HuH-7.5 (cell line): ENCODE measurements around the gene MED28.
A peak's percentile ranks its signal among the peaks of the same experiment; 100 is the strongest.
"Not testable (repeated sequence)": the region's sequence is repeated elsewhere in the genome, so short reads cannot be mapped to it uniquely, and the experiment has no call there.

Experiments
- DNase-seq: peaks from one replicate; pipeline ENCODE4 v3.0.0; 2011; ENCODE audit warnings: low spot score

Gene MED28

DNA sequence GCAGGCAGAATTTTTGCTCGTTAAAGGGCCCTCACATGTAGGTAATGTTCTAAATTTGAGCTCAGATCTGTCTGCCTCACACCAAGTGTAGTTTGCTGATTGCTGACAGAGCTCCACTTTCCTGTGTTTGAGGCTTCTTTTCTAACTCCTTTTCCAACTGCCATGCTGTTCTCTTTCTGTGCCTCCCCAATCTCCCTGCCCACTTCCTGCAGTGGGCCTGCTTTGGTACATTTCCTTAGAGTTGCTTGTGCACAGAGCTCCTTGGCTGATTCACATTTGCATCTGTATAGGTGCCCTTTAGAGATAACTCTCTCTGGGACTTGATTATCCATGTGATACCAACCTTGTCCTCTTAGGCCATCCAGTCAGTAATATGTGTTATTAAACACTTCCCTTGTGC lies 4.5 kb downstream of the MED28 start:
- DNase-seq, result no peak

DNA sequence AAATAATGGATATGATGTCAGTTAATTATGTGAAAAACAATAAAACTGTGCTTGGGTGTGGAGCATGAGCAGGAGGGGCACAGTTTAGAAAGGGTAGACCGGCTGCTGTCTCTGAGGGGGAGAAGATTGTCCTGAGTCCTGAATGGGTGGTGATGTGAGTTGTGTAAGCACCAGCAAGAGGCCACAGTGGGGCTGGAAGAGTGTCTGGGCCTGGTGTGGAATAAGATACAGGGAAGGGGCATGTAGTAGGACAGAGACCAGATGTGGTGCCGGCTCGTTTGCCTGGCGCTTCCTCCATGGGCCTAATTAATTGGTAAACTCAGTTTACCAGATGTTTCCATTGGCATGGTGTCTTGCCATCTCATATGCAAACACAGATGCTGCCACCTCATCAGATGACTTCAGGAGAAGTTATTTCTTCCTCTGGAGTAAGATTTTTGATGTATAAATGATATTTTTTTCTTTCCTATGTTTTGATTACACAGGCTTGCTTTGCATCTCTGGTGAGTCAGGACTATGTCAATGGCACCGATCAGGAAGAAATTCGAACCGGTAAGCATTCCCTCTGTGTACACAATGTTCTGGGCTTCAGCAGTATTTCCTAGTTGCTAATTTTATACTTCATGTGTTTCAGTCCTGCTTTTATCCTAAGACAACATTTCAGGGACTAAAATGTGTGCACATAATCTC lies 5.1 kb downstream of the MED28 start:
- DNase-seq, result no peak

DNA sequence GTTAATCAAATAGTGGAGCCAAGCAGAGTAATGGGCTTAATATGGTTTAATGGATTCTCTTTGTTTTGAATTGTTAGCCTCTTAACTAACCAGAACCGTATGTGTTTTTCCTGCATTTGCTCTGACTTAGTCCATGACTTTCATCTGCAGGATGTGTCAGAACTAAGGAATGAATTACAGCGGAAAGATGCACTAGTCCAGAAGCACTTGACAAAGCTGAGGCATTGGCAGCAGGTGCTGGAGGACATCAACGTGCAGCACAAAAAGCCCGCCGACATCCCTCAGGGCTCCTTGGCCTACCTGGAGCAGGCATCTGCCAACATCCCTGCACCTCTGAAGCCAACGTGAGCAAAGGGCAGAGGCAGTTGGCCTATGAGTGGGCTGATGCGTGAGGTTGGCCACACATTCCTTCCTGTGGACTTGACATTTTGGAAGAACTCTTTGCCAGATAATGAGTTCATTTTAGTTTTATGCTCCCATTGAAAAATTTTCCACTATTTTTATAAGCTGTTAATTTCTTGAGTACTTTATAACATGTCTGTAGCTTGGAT lies 9.1 kb downstream of the MED28 start:
- DNase-seq, result no peak

DNA sequence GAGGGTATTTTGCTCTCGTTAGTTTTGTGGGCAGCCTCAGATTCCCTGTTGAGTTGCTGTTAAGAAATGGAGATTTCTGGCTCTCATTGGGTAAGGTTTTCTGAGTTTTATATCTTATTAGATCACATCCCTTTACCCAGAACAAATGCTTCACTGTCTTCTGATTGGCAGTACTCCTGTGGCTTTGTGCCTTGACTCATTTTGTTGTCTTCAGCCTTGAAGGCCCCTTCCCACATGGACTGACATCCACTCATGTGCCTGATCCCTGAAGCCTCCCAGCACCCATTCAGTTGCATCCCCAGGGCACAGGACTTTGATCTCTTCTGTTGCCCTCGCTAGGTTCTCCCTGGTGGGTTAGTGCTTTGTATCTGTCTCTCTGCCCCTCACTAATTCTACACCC lies 10.4 kb downstream of the MED28 start:
- no peak for DNase-seq

DNA sequence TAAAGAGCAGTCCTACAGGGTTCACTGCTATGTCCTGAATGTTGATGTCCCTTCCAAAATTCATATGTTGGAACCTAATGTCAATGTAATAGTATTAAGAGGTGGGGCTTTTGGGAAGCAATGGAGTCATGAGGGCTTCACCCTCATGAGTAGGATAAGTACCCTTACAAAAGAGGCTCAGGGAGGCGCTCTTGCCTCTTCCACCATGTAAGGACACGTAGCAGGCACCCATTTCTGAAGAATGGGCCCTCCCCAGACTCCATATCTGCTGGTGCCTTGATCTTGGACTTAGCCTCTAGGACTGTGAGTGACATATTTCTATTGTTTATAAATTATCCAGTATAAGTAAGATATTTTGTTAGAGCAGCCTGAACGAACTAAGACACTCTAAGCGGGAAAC lies 15.8 kb downstream of the MED28 start:
- DNase-seq, result no peak

DNA sequence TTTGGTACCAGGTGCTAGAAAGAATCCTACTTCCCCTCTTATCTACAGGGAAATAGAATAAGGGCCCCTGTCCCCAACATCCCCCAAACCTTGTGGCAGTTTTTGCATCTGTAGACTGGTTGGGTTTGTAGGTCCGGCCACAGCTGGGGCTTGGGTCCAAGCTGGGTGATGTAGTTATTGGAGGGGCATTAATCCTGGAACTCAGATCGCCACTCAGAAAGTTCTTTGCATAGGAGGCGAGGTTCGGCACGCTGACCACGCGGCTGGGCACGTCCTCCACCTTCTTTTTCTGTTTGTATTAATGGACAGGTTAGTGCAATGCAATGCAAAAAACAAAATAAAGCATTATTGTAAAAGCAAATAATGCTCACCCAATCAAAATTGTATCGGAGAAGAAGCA lies 19.2 kb downstream of the MED28 start:
- DNase-seq, result no peak

DNA sequence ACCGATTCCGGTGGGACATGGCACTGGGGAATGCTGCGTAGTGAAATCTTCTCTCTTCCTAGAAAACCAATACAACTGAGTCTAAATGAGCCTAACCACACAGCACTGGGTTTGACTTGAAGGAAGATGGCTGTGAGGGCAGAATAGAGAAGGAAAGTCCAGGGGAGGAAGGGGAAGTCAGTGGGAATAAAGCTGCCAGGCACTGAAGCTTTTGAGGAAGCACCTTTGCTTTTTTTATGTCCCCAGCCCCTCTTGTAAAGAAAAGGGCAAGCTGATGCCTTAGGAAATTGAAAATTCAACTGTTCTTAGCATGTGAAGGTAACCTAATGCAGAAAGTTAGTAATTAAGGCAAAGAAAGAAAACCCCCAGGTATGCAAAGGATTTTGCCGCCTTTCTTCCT lies 20.6 kb downstream of the MED28 start:
- no peak for DNase-seq

DNA sequence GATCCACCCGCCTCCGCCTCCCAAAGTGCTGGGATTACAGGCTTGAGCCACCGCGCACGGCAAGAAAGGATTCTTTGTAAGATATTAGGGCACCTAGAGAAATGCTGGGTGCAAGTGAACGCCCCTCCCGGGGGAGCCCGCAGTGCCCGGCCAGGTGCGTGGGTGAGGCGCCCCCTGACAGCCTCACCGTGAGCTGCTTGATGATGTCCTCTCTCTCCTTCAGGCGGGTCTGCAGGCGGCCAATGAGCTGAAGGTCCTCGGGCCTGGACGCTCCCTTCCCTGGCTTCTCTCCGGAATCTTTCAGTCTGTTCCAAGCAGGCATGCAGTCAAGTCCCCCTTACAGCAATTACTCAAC lies 21.9 kb downstream of the MED28 start:
- DNase-seq, result no peak

DNA sequence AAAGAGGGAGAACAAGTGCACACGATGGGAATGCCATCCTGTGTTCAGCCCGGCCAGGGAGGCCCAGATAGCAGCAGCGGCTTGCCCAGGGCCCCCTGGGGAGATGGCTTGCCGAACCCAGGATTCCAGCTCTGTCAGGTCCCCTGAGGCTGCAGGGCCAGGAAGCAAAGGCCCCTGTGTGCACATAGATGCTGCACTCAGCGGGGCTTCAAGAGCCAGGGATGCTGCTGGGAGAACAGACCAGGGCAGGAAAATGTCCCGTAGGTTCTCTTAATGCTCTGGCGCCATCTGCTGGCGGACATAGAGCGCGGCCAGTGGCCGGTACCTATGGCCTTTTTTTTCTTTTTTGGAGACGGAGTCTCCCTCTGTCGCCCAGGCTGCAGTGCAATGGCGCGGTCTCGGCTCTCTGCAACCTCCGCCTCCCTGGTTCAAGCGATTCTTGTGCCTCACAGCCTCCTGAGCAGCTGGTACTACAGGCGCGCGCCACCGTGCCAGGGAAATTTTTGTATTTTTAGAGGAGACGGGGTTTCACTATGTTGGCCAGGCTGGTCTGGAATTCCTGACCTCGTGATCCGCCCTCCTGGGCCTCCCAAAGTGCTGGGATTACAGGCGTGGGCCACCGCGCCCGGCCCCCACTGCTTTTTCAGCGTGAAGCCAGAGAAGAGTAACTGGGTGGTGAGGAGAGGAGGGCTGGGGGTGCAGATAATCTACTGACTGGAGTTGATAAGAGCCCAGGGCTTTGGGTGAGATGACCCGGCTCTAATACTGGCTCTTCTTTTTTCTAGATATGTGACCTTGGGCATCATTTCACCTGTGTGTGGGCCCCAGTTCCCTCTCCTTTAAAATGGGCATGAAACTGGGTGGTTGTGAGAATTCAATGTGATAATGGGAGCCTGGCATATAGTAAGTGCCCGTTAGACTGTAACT lies 22.5 kb downstream of the MED28 start:
- peak; percentile 92 for DNase-seq

DNA sequence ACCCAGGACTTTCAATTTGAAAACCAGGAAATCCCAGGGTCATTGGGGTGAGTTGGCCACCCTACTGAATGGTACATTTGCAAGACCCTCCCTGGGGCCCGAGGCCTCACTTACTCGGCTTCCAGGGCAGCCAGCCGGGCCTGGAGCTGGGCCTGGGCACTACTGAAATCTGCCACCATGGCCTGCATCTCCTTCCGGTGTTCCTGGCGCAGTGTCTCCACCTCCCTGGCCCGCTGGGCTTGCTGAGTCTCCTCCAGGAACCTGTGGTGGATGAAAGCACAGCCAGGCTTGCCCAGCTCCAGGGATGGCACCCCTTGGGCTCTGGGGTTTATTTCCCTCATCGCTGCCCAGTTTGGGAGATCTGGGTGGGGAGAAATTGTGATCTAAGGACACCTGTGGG lies 24.7 kb downstream of the MED28 start:
- DNase-seq, result no peak

DNA sequence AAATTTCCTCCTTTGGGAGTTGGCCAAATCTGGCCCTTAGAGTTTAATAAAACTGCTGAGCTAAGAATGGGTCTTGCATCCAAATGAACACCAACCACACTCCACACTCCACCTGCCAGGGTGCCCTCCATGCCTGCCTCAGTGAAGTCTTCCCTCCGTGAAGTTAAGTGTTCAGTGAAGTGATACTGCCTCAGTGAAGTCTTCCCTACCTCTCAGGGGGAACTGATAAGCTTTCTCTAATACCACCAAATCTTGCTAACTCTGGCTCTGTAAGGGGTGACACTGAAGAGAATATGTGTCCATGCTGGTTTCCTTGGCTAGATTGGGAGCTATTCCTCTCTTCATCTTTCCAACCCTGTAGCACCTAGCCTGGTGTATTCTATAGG lies 27.9 kb downstream of the MED28 start:
- DNase-seq, result no peak

DNA sequence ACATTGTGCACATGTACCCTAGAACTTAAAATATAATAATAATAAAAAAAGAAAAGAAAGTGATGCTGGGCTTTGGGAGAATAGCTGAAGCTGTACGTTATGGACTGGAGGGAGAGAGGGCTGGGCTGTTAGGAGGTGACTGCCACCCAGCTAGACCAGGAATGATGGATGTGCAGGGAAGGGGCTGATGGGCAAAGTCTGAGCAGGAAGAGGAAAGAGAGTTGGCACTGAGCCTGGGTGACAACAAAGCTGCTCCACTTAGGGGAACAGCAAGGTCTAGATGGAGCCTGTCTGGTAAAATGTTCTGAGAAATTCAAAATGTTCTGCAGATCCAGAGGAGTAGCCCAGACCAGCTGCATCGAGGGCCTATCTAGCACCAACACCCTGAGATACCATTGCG lies 32.3 kb downstream of the MED28 start:
- DNase-seq, result no peak

DNA sequence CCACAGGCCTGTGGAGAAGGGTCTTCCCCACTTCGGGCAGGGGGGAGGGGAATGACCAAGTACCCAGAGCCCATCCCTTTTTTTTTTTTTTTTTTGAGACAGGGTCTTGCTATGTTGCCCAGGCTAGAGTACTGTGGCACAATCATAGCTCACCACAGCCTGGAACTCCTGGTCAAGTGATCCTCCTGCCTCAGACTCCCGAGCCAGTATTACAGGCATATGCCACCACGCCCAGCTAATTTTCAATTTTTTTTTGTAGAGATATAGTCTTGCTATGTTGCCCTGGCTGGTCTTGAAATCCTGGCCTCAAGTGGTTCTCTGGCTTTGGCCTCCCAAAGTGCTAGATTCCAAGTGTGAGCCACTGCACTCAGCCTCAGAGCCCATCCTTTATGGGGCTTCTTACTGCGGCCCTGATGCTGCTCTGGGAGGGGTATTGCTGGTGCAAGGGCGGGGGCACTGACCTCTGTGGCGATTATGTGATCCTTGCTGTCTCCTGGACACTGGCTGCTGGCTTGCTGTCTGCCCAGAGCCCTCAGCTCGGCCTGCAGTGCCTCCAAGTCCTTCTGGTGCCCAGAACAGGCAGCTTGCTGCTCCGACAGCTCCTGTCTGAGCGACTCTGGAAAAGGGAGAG lies 32.9 kb downstream of the MED28 start:
- no peak for DNase-seq

DNA sequence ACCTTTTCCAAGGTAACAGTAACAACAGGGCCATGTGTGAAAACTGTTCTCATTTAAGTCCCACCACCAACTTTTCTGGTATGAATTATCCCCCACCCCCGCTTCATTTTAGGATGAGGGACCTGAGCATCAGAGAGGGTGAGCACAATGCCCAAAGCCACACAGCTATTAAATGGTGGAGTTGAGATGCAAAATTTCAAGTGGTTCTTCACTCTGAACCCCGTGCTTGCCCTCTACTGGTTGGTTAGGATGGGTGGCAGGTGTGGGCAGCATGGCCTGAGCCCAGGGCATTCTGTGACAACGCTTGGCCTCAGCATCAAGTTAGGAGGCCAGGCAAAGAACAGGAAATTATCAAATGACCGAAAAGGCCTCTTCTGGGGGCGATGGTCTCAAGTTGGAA lies 33.5 kb downstream of the MED28 start:
- DNase-seq, result no peak

DNA sequence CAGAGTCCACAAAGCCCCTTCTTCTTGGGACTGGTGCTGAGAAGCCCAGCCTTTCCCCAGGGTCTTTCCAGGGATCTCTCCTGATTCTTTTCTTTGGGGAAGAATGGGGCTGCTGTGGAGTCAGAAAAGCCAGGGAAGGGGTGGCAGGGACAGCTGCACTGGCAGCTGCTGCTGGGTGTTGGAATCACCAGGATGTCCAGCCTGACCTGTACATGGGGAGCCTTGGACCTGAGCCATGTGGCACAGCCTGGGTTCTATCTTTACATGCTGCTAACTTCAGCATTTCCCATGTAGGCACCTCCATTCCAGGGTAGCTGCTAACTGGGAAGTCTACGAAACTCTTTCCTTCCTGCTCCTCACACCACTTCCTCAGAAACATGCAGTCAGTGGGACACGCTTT lies 36.0 kb downstream of the MED28 start:
- DNase-seq, result no peak

DNA sequence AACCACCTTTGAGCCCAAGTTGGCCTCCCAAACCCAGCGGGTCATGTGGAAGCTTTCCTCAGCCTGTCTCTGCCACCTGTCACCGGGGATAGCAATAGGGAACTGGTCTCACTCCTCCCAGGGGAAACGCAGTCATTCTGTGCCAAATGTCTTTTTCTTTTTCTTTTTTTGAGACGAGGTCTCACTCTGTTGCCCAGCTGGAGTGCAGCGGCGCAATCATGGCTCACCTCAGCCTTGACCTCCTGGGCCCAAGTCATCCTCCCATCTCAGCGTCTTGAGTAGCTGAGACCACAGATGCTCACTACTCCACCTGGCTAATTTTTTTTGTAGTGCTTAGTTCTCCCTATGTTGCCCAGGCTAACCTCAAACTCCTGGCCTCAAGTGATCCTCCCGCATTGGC lies 40.3 kb downstream of the MED28 start:
- DNase-seq, result no peak

DNA sequence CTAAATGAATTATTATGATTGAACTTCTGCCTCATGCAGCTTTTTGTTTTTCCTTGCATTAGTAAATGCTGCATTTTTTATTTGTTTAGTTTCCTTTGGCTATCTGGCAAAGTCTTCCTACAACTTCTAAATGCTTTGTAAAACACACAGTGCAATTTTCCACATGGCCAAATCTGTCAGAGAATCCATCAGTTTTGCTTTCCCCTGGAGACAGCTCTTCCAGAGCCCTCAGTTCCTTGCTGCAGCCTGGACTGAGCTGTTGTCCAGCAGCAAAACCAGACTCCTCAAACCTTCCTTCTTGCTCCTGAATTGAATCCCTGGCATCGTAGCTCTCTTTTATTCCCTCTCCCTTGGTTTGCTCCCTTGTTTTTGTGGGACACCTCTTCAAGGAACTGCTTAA lies 42.6 kb downstream of the MED28 start:
- no peak for DNase-seq

DNA sequence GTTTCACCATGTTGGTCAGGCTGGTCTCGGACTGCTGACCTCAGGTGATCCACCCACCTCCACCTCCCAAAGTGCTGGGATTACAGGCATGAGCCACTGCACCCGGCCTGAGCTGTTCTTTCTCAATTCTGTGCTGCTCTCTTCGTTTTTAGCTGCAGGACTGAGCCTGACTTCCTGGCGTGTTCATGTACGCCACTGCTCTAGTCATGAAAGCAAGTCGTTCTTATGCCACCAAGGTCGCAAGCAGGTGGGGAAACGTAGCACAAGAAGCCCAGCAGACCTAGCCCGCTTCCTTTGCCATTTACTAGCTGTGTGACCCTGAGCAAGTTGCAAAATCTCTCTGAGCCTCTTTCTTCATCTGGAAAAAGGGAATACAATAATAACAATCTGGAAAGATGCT lies 43.4 kb downstream of the MED28 start:
- DNase-seq, result no peak

DNA sequence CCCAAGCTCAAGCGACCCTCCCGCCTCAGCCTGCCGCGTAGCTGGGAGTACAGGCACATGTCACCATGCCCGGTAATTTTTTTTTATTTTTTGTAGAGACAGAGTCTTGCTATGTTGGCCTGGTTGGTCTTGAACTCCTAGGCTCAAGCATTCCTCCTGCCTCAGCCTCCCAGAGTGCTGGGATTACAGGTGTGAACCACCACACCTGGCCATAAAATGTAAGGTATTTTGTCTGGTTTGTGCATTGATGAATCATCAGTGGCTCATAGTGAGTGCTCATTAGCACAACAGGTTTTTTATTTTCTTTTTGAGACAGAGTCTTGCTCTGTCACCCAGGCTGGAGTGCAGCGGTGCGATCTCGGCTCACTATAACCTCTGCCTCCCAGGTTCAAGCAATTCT lies 44.8 kb downstream of the MED28 start:
- DNase-seq, result not testable (repeated sequence)

DNA sequence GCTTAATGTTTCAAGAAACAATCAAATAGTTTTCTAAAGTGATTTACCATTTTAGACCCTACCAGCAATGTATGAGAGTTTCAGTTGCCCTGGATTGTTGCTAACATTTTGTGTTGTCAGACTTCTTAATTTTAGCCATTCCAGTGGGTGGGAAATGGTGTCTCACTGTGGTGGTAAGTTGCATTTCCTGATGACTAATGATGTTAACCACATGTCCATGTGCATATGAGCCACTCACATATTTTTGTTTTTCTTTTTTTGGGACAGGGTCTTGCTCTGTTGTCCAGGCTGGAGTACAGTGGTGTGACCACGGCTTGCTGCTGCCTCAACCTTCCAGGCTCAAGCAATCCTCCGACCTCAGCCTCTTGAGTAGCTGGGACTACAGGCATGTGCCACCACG lies 48.3 kb downstream of the MED28 start:
- no peak for DNase-seq

DNA sequence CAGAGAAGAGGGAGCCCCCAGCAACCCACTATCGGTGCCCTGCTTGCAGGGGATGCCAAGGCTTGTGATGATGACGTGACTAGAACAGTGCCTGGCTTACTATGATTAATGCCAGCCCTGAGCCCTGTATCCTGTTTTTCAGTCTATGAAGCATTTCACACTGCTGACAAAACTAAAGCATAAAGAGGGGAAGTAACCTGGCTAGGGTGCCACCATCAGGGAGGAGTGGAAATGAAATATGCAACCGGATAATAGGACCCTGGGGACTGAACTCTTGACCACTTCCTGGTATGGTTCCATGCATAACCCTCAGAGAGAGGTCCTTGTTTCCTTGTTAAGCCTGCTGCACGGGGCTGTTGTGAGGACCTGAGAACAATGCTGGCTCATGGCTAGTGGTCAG lies 50.3 kb downstream of the MED28 start:
- DNase-seq, result no peak

DNA sequence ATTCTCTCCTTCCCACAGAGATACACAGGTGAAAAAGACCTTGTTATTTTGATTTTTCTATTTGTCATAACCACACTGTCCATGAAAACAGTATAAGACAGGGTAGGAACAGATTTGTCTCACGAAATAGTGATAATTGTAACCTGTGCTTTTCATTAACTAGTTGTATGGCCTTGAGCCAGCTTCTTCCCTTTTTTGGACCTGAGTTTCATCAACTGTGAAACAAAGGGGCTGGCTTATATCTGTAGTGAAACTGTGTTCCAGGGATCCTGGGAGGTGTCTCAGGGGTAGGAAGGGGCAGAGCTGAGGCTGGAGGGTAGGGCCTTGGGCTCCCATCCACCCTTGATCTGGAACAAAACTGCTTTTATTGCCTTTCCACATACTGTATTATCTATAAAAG lies 50.9 kb downstream of the MED28 start:
- no peak for DNase-seq

DNA sequence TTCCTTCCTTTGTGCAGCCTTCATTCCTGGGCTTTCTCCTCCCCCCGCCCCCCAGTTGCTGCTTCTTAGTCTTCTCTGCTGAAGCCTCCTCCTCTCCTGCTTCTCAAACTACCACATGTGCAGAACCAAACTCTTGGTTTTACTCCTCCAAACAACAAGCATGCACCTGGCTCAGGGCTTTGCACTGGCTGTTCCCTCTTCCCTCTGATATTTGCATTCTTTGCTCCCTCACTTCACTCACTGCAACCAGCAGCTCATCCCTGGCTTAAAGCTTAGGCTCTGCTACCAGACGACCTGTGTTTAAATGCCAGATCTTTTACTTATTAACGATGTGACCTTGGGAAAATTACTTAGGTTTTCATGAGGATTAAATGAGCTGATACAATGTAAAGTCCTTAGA lies 51.4 kb downstream of the MED28 start:
- no peak for DNase-seq
